Sigmoid colon (tissue), 4 donors: Measurements from ENCODE around the gene SVEP1.

Experiments
- EP300 ChIP-seq, 4 donors: sonication (generic); formaldehyde crosslinking; IDR thresholded peaks; one replicate each; pipeline ENCODE4 v1.6.1; 2017; ENCODE audit warnings: antibody characterized with exemption in 4 of 4
- POLR2A ChIP-seq, 2 donors: fragments of 450-650 bp; IDR thresholded peaks; one replicate each; pipeline ENCODE4 v1.6.1; 2016; ENCODE audit warnings: antibody characterized with exemption in 2 of 2, mild to moderate bottlenecking in 2 of 2, moderate library complexity in 2 of 2
- TF ChIP-seq, protein P1 (sequence below), 4 experiments: fragments of 450-650 bp in 3 of 4; fragments of 200-600 bp in 1 of 4; IDR thresholded peaks; one replicate each; pipeline ENCODE4 v1.5.1; 2016 to 2019; ENCODE audit warnings: antibody characterized with exemption in 4 of 4, mild to moderate bottlenecking in 3 of 4, moderate library complexity in 2 of 4

DNA sequence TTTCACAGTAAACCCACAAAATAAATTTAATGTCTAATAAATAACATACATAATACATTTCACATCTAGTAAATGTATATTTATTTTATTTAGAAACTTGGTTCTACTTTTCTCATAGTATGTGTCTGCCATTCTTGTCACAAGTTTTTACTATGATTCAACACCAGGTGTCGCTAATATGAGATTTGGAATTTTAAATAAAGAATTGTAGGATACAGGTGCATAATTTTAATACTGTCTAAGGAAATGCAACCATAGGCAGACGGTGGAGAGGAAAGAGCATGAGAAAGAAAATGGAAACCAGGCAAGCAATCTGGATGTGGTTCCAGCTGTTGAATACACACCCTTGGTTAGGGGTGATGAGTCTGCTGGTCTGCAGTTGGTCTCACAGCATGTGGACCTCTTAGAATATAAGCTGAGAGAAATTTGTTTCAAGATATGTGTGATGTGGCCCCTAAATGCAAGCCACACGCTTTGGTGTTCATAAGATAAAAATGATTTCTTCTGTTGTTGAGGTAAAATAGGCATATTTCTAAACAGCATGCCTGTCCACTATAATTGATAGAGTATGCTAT lies 127.2 kb downstream of the SVEP1 start:
- TF ChIP-seq POLR2A (IDR thresholded peaks at IDR 0.05): no peak
- TF ChIP-seq, protein P1, sequence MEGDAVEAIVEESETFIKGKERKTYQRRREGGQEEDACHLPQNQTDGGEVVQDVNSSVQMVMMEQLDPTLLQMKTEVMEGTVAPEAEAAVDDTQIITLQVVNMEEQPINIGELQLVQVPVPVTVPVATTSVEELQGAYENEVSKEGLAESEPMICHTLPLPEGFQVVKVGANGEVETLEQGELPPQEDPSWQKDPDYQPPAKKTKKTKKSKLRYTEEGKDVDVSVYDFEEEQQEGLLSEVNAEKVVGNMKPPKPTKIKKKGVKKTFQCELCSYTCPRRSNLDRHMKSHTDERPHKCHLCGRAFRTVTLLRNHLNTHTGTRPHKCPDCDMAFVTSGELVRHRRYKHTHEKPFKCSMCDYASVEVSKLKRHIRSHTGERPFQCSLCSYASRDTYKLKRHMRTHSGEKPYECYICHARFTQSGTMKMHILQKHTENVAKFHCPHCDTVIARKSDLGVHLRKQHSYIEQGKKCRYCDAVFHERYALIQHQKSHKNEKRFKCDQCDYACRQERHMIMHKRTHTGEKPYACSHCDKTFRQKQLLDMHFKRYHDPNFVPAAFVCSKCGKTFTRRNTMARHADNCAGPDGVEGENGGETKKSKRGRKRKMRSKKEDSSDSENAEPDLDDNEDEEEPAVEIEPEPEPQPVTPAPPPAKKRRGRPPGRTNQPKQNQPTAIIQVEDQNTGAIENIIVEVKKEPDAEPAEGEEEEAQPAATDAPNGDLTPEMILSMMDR (IDR thresholded peaks at IDR 0.05): peak in 3 of 4 experiments; percentile 13 to 28 (median 24)
- TF ChIP-seq EP300 (IDR thresholded peaks at IDR 0.05): no peak
